HG02588 (cell line): Measurements from ENCODE around the gene TPST1.
"Not testable (repeated sequence)": the region's sequence is repeated elsewhere in the genome, so short reads cannot be mapped to it uniquely, and the experiment has no call there.

ENCODE experiments used
- ATAC-seq: cut with Tn5 transposase; IDR thresholded peaks from one replicate; pipeline ENCODE4 v1.9.1; 2021; ENCODE audit warnings: mild to moderate bottlenecking, moderate library complexity; ENCODE audit not compliant: unreplicated experiment

The TPST1 gene

GRCh38 chr7:66324985-66325384, 119.9 kb downstream of the TPST1 start:
- not testable (repeated sequence) for ATAC-seq

GRCh38 chr7:66326501-66327215, 121.5 kb downstream of the TPST1 start:
- no peak for ATAC-seq

- no peak for ATAC-seq
Measured at GRCh38 chr7:66330961-66331360, 125.8 kb downstream of the TPST1 start.

GRCh38 chr7:66331883-66332282, 126.7 kb downstream of the TPST1 start:
- no peak for ATAC-seq

- ATAC-seq: no peak
Measured at GRCh38 chr7:66333443-66333842, 128.3 kb downstream of the TPST1 start.

GRCh38 chr7:66335318-66335717, 130.2 kb downstream of the TPST1 start:
- no peak for ATAC-seq

GRCh38 chr7:66336760-66337159, 131.6 kb downstream of the TPST1 start:
- no peak for ATAC-seq

GRCh38 chr7:66339141-66339540, 134.0 kb downstream of the TPST1 start:
- ATAC-seq: no peak

GRCh38 chr7:66344166-66344565, 139.0 kb downstream of the TPST1 start:
- ATAC-seq: no peak

- ATAC-seq: no peak
Measured at GRCh38 chr7:66348531-66348930, 143.4 kb downstream of the TPST1 start.

- no peak for ATAC-seq
Measured at GRCh38 chr7:66348959-66349358, 143.8 kb downstream of the TPST1 start.

GRCh38 chr7:66352071-66352470, 146.9 kb downstream of the TPST1 start:
- no peak for ATAC-seq

- ATAC-seq: no peak
Measured at GRCh38 chr7:66353547-66353946, 148.4 kb downstream of the TPST1 start.

GRCh38 chr7:66355756-66356155, 150.6 kb downstream of the TPST1 start:
- no peak for ATAC-seq

GRCh38 chr7:66356277-66356721, 151.2 kb downstream of the TPST1 start:
- ATAC-seq: no peak

GRCh38 chr7:66357087-66357486, 152.0 kb downstream of the TPST1 start:
- no peak for ATAC-seq

- ATAC-seq: no peak
Measured at GRCh38 chr7:66359656-66360211, 154.6 kb downstream of the TPST1 start.

- no peak for ATAC-seq
Measured at GRCh38 chr7:66362136-66362535, 157.0 kb downstream of the TPST1 start.

GRCh38 chr7:66363635-66364034, 158.5 kb downstream of the TPST1 start:
- ATAC-seq: no peak

- not testable (repeated sequence) for ATAC-seq
Measured at GRCh38 chr7:66365031-66365430, 159.9 kb downstream of the TPST1 start.

- no peak for ATAC-seq
Measured at GRCh38 chr7:66371096-66371824, 166.1 kb downstream of the TPST1 start.
